ENCODE measurements around the gene NAMPT. TPM values are rescaled to one million over a fixed set of nuclear protein-coding genes. Genes with fewer than 3 reads are reported as not detected.
"Not testable (repeated sequence)": the region's sequence is repeated elsewhere in the genome, so short reads cannot be mapped to it uniquely, and the experiment has no call there.

NAMPT gene
- total RNA-seq, 1 experiment from 2014 or later, result 79.1 TPM

GRCh38 chr7:106326594-106327537 lies 42.1 kb upstream of the NAMPT start:
- Histone ChIP-seq H3K4me3 (ENCODE audit: low read depth, low read length) (no peak overlapping the region), H3K4me1 (no peaks in the 10 kb centered on the region), H3K36me3 (ENCODE audit: control insufficient read depth, insufficient read depth, low read length) (no peaks in the 10 kb centered on the region), H3K9me3 (no peaks in the 10 kb centered on the region), H3K27me3 (replicated peaks; ENCODE audit: control insufficient read depth, insufficient read depth, low read length) (no peaks in the 10 kb centered on the region)
- Mint-ChIP-seq H3K4me1 (ENCODE audit: low read depth, unreplicated experiment) (no peaks in the 10 kb centered on the region), H3K27me3 (ENCODE audit: insufficient read depth, unreplicated experiment) (no peaks in the 10 kb centered on the region), H3K9me3 (ENCODE audit: unreplicated experiment) (no peaks in the 10 kb centered on the region), H3K4me3 (ENCODE audit: unreplicated experiment) (no peak overlapping the region), H3K27ac (ENCODE audit: unreplicated experiment) (no peak overlapping the region), H3K36me3 (ENCODE audit: insufficient read depth, unreplicated experiment) (no peaks in the 10 kb centered on the region)
- intact Hi-C loops (cut with micrococcal nuclease; ENCODE audit: unreplicated experiment), result no loop called here
- ChIA-PET POLR2A (no interaction called here), CTCF (no interaction called here)
- BruUV-seq (replicated peaks), result no TSS peak
- DNase-seq, result no peak
- no peak for TF ChIP-seq CTCF (IDR thresholded peaks at IDR 0.05; ENCODE audit: insufficient read depth in 1 of 2, low read depth in 1 of 2, low read length in 1 of 2, severe bottlenecking in 1 of 2, unreplicated experiment in 1 of 2)

DNA sequence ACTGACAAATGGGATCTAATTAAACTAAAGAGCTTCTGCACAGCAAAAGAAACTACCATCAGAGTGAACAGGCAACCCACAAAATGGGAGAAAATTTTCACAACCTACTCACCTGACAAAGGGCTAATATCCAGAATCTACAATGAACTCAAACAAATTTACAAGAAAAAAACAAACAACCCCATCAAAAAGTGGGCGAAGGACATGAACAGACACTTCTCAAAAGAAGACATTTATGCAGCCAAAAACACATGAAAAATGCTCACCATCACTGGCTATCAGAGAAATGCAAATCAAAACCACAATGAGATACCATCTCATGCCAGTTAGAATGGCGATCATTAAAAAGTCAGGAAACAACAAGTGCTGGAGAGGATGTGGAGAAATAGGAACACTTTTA lies 39.7 kb upstream of the NAMPT start:
- H3K9me3 ChIP-seq; BruUV-seq (replicated peaks); H3K4me1 ChIP-seq; H3K9me3 Mint-ChIP-seq (ENCODE audit: unreplicated experiment); DNase-seq; intact Hi-C loops (cut with micrococcal nuclease; ENCODE audit: unreplicated experiment); H3K4me3 ChIP-seq (ENCODE audit: low read depth, low read length); H3K4me1 Mint-ChIP-seq (ENCODE audit: low read depth, unreplicated experiment); H3K36me3 Mint-ChIP-seq (ENCODE audit: insufficient read depth, unreplicated experiment); H3K27me3 Mint-ChIP-seq (ENCODE audit: insufficient read depth, unreplicated experiment); POLR2A ChIA-PET; H3K36me3 ChIP-seq (ENCODE audit: control insufficient read depth, insufficient read depth, low read length); H3K4me3 Mint-ChIP-seq (ENCODE audit: unreplicated experiment); H3K27ac Mint-ChIP-seq (ENCODE audit: unreplicated experiment); H3K27me3 ChIP-seq (replicated peaks; ENCODE audit: control insufficient read depth, insufficient read depth, low read length); CTCF ChIA-PET: not testable (repeated sequence)

DNA sequence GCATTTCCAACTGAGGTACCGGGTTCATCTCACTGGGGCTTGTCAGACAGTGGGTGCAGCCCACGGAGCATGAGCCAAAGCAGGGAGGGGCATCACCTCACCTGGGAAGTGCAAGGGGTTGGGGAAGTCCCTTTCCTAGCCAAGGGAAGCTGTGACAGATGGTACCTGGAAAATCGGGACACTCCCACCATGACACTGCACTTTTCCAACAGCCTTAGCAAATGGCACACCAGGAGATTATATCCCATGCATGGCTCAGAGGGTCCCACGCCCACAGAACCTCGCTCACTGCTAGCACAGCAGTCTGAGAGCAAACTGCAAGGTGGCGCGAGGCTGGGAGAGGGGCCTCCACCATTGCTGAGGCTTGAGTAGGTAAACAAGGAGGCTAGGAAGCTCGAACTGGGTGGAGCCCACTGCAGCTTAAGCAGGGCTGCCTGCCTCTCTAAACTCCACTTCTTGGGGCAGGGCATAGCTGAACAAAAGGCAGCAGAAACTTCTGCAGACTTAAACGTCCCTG lies 35.5 kb upstream of the NAMPT start:
- H3K9me3 Mint-ChIP-seq (ENCODE audit: unreplicated experiment); POLR2A ChIA-PET; H3K4me3 ChIP-seq (ENCODE audit: low read depth, low read length); H3K4me1 ChIP-seq; CTCF ChIA-PET; H3K4me3 Mint-ChIP-seq (ENCODE audit: unreplicated experiment); H3K9me3 ChIP-seq; DNase-seq; BruUV-seq (replicated peaks); intact Hi-C loops (cut with micrococcal nuclease; ENCODE audit: unreplicated experiment); H3K27ac Mint-ChIP-seq (ENCODE audit: unreplicated experiment); H3K36me3 Mint-ChIP-seq (ENCODE audit: insufficient read depth, unreplicated experiment); H3K27me3 Mint-ChIP-seq (ENCODE audit: insufficient read depth, unreplicated experiment); H3K36me3 ChIP-seq (ENCODE audit: control insufficient read depth, insufficient read depth, low read length); H3K4me1 Mint-ChIP-seq (ENCODE audit: low read depth, unreplicated experiment); H3K27me3 ChIP-seq (replicated peaks; ENCODE audit: control insufficient read depth, insufficient read depth, low read length): not testable (repeated sequence)

GRCh38 chr7:106318482-106318881 lies 33.7 kb upstream of the NAMPT start:
- Mint-ChIP-seq H3K9me3 (ENCODE audit: unreplicated experiment) (peaks cover 10% of the 10 kb centered on the region), H3K4me1 (ENCODE audit: low read depth, unreplicated experiment) (peaks cover 6% of the 10 kb centered on the region), H3K27ac (ENCODE audit: unreplicated experiment) (no peak overlapping the region), H3K4me3 (ENCODE audit: unreplicated experiment) (no peak overlapping the region), H3K27me3 (ENCODE audit: insufficient read depth, unreplicated experiment) (peaks cover 3% of the 10 kb centered on the region), H3K36me3 (ENCODE audit: insufficient read depth, unreplicated experiment) (no peaks in the 10 kb centered on the region)
- Histone ChIP-seq H3K4me1 (peaks cover 5% of the 10 kb centered on the region; the same call in 1 of the 2 replicates), H3K36me3 (ENCODE audit: control insufficient read depth, insufficient read depth, low read length) (no peaks in the 10 kb centered on the region), H3K9me3 (0 out of 2 replicates have a peak, but pooled peaks cover 7% of the 10 kb centered on the region), H3K4me3 (ENCODE audit: low read depth, low read length) (no peak overlapping the region), H3K27me3 (replicated peaks; ENCODE audit: control insufficient read depth, insufficient read depth, low read length) (no peaks in the 10 kb centered on the region)
- no peak for DNase-seq
- intact Hi-C loops (cut with micrococcal nuclease; ENCODE audit: unreplicated experiment), result no loop called here
- POLR2A ChIA-PET, result no interaction called here
- CTCF ChIA-PET, result no interaction called here
- TF ChIP-seq CTCF (IDR thresholded peaks at IDR 0.05; ENCODE audit: insufficient read depth in 1 of 2, low read depth in 1 of 2, low read length in 1 of 2, severe bottlenecking in 1 of 2, unreplicated experiment in 1 of 2), result no peak
- BruUV-seq (replicated peaks), result no TSS peak

All from Caco-2 (cell line).